ENCODE results near the gene ZNF407. TPM values are rescaled to one million over a fixed set of nuclear protein-coding genes. Genes with fewer than 3 reads are reported as not detected.

The ZNF407 gene
- total RNA-seq, 1 donor from 2014 or later = 14.2 TPM

DNA sequence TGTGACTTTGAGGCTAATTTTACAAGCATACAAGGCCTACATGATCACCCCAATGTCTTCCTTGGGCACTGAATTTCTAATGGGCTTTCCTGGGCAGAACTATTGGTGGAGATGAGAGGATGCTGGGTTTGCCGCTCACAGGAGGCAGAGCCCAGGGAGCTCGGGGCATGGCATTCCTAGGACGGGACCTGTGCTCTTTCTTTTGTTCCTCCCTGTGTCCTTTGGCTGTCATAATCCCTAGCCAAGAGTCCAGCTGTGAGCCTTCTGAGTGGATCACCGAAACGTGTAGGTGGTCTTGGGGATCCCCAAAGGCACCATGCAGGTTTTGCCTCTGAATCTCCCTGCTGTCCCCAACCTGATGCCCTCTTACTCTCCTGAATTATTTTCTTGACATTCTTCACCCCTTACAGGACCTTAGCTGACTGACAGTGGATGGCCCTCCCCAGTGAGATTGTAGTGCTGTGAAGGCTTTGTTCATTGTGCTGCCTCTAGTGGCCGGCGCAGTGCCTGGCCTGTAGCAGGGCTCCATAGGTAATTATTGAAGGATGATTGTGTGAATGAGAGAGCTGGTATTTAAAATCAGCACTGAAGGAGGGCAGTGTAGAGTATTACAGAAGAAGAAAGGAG lies 221.9 kb downstream of the ZNF407 start:
- Mint-ChIP-seq H3K9me3 (ENCODE audit: unreplicated experiment) (peaks cover 4% of the 10 kb centered on the region), H3K4me1 (ENCODE audit: unreplicated experiment) (no peaks in the 10 kb centered on the region), H3K27ac (ENCODE audit: unreplicated experiment) (no peak overlapping the region), H3K4me3 (ENCODE audit: unreplicated experiment) (no peak overlapping the region), H3K27me3 (ENCODE audit: unreplicated experiment) (no peaks in the 10 kb centered on the region), H3K36me3 (ENCODE audit: unreplicated experiment) (peaks cover 9% of the 10 kb centered on the region)
- TF ChIP-seq, protein P1, sequence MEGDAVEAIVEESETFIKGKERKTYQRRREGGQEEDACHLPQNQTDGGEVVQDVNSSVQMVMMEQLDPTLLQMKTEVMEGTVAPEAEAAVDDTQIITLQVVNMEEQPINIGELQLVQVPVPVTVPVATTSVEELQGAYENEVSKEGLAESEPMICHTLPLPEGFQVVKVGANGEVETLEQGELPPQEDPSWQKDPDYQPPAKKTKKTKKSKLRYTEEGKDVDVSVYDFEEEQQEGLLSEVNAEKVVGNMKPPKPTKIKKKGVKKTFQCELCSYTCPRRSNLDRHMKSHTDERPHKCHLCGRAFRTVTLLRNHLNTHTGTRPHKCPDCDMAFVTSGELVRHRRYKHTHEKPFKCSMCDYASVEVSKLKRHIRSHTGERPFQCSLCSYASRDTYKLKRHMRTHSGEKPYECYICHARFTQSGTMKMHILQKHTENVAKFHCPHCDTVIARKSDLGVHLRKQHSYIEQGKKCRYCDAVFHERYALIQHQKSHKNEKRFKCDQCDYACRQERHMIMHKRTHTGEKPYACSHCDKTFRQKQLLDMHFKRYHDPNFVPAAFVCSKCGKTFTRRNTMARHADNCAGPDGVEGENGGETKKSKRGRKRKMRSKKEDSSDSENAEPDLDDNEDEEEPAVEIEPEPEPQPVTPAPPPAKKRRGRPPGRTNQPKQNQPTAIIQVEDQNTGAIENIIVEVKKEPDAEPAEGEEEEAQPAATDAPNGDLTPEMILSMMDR (IDR thresholded peaks at IDR 0.05) = peak; percentile 55
- DNase-seq (ENCODE audit: extremely low spot score, unreplicated experiment) = no peak

GRCh38 chr18:74820160-74820780 lies 222.6 kb downstream of the ZNF407 start:
- H3K4me1 Mint-ChIP-seq (ENCODE audit: unreplicated experiment) = no peaks in the 10 kb centered on the region
- H3K9me3 Mint-ChIP-seq (ENCODE audit: unreplicated experiment) = peaks cover 4% of the 10 kb centered on the region
- no peak for DNase-seq (ENCODE audit: extremely low spot score, unreplicated experiment)
- H3K36me3 Mint-ChIP-seq (ENCODE audit: unreplicated experiment) = peaks cover 9% of the 10 kb centered on the region
- no peak overlapping the region for H3K4me3 Mint-ChIP-seq (ENCODE audit: unreplicated experiment)
- H3K27me3 Mint-ChIP-seq (ENCODE audit: unreplicated experiment) = no peaks in the 10 kb centered on the region
- H3K27ac Mint-ChIP-seq (ENCODE audit: unreplicated experiment) = no peak overlapping the region
- TF ChIP-seq, protein P1 (IDR thresholded peaks at IDR 0.05) = no peak

DNA sequence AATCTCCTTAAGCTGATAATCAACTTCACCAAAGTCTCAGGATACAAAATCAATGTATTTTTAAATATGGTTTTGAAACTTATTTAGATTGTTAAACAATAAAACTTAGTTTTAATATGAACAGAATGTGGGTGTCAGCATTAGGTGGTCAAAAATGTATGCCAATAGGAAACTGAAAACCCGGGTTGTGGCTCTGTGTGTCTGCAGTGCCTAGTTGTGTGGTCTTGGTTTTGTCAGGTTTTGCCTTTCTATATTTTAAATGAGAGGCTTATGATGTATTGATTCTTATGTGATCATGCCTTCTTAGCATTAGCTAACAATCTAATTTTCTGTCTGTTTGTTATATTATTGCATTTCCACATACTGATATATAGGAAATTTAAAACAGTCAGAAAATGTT lies 227.8 kb downstream of the ZNF407 start:
- Mint-ChIP-seq H3K4me3 (ENCODE audit: unreplicated experiment) (no peak overlapping the region), H3K27ac (ENCODE audit: unreplicated experiment) (no peak overlapping the region), H3K4me1 (ENCODE audit: unreplicated experiment) (no peaks in the 10 kb centered on the region), H3K27me3 (ENCODE audit: unreplicated experiment) (no peaks in the 10 kb centered on the region), H3K36me3 (ENCODE audit: unreplicated experiment) (peaks cover 9% of the 10 kb centered on the region), H3K9me3 (ENCODE audit: unreplicated experiment) (peaks cover 4% of the 10 kb centered on the region)
- TF ChIP-seq, protein P1 (IDR thresholded peaks at IDR 0.05) = no peak
- DNase-seq (ENCODE audit: extremely low spot score, unreplicated experiment) = no peak

GRCh38 chr18:74826572-74826971 lies 228.9 kb downstream of the ZNF407 start:
- DNase-seq (ENCODE audit: extremely low spot score, unreplicated experiment) = no peak
- TF ChIP-seq, protein P1 (IDR thresholded peaks at IDR 0.05) = no peak
- Mint-ChIP-seq H3K9me3 (ENCODE audit: unreplicated experiment) (peaks cover 4% of the 10 kb centered on the region), H3K27ac (ENCODE audit: unreplicated experiment) (no peak overlapping the region), H3K4me1 (ENCODE audit: unreplicated experiment) (no peaks in the 10 kb centered on the region), H3K36me3 (ENCODE audit: unreplicated experiment) (peaks cover 9% of the 10 kb centered on the region), H3K4me3 (ENCODE audit: unreplicated experiment) (no peak overlapping the region), H3K27me3 (ENCODE audit: unreplicated experiment) (no peaks in the 10 kb centered on the region)

DNA sequence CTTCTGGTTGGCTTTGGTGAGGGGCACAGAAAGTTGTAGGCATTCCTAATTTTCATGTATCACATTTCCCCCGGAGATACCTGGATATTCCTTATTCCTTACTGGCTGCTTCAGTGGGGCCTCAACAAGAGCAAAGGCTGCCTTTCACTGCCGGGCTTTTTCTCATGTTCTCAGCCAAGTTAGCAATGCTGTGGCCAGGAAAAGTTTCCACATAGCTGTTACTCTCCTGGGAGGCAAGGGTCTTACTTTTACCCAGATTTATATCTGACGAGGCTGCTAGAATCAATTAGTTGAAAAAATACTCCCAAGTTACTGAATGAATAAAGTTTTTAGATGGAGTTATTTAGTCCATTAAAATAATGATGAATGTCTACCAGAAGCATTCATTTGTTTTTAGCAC lies 230.5 kb downstream of the ZNF407 start:
- Mint-ChIP-seq H3K9me3 (ENCODE audit: unreplicated experiment) (peaks cover 3% of the 10 kb centered on the region), H3K27ac (ENCODE audit: unreplicated experiment) (no peak overlapping the region), H3K36me3 (ENCODE audit: unreplicated experiment) (peaks cover 8% of the 10 kb centered on the region), H3K27me3 (ENCODE audit: unreplicated experiment) (no peaks in the 10 kb centered on the region), H3K4me3 (ENCODE audit: unreplicated experiment) (no peak overlapping the region), H3K4me1 (ENCODE audit: unreplicated experiment) (no peaks in the 10 kb centered on the region)
- TF ChIP-seq, protein P1 (IDR thresholded peaks at IDR 0.05) = no peak
- DNase-seq (ENCODE audit: extremely low spot score, unreplicated experiment) = no peak
